CD4-positive, alpha-beta memory T cell (primary cell): ENCODE measurements around the gene NOSIP. TPM values are rescaled to one million over a fixed set of nuclear protein-coding genes. Genes with fewer than 3 reads are reported as not detected.

ENCODE experiments used
- CTCF ChIA-PET: fragments of 350-600 bp; sonication (Branson Sonifier 250); formaldehyde crosslinking; loops from one replicate; lab custom pipeline; 2021; ENCODE audit warnings: inconsistent platforms; ENCODE audit not compliant: partially characterized antibody; lab: Charles Lee
- POLR2A ChIA-PET: fragments of 350-600 bp; sonication (Branson Sonifier 250); formaldehyde crosslinking; loops from one replicate; lab custom pipeline; 2021; ENCODE audit not compliant: partially characterized antibody; lab: Charles Lee
- DNase-seq, 5 donors: peaks; one replicate each; pipeline versions ENCODE4 v3.0.0 to v3.0.0-alpha.2; 2020 to 2022; ENCODE audit warnings: mixed read lengths in 1 of 5
- H3K27ac ChIP-seq: one replicate; pipeline ENCODE4 v1.7.0; 2013; ENCODE audit warnings: low read depth, low read length
- H3K27me3 ChIP-seq: 2 replicates; pipeline ENCODE4 v1.7.0; 2013; ENCODE audit warnings: mild to moderate bottlenecking, low read length, moderate library complexity; ENCODE audit not compliant: insufficient read depth
- H3K36me3 ChIP-seq: 2 replicates; pipeline ENCODE4 v1.7.0; 2013; ENCODE audit warnings: mild to moderate bottlenecking, low read length, moderate library complexity; ENCODE audit not compliant: insufficient read depth
- H3K4me1 ChIP-seq: 2 replicates; pipeline ENCODE4 v1.7.0; 2013; ENCODE audit warnings: mild to moderate bottlenecking, low read length, moderate library complexity; ENCODE audit not compliant: insufficient read depth
- H3K4me3 ChIP-seq, 2 donors: one replicate each; pipeline ENCODE4 v1.7.0; 2013; ENCODE audit warnings: low read length in 2 of 2, mild to moderate bottlenecking in 1 of 2
- H3K9me3 ChIP-seq, 2 donors: one replicate each; pipeline ENCODE4 v1.7.0; 2013; ENCODE audit warnings: low read length in 2 of 2, control low read depth in 1 of 2; ENCODE audit not compliant: control insufficient read depth in 1 of 2
- H3K27ac Mint-ChIP-seq, 7 donors: one replicate each; pipeline ENCODE4 v1.8.0; 2020 to 2021; ENCODE audit warnings: mixed read lengths in 7 of 7, mild to moderate bottlenecking in 6 of 7, inconsistent platforms in 3 of 7, moderate library complexity in 3 of 7
- H3K27me3 Mint-ChIP-seq, 2 donors: one replicate each; pipeline ENCODE4 v1.8.0; 2020 to 2021; ENCODE audit warnings: mixed read lengths in 2 of 2
- H3K36me3 Mint-ChIP-seq, 2 donors: one replicate each; pipeline ENCODE4 v1.8.0; 2020 to 2021; ENCODE audit warnings: mixed read lengths in 2 of 2, inconsistent platforms in 1 of 2, mild to moderate bottlenecking in 1 of 2
- H3K4me1 Mint-ChIP-seq, 4 donors: one replicate each; pipeline ENCODE4 v1.8.0; 2020 to 2021; ENCODE audit warnings: mixed read lengths in 4 of 4, mild to moderate bottlenecking in 1 of 4
- H3K4me3 Mint-ChIP-seq, 8 donors: one replicate each; pipeline ENCODE4 v1.8.0; 2020 to 2021; ENCODE audit warnings: mixed read lengths in 8 of 8, mild to moderate bottlenecking in 7 of 8, moderate library complexity in 6 of 8, inconsistent platforms in 3 of 8
- H3K9me3 Mint-ChIP-seq, 8 donors: one replicate each; pipeline ENCODE4 v1.8.0; 2020 to 2021; ENCODE audit warnings: mixed read lengths in 8 of 8, mild to moderate bottlenecking in 5 of 8, inconsistent platforms in 3 of 8, moderate library complexity in 1 of 8
- intact Hi-C: fragments of 100-400 bp; cut with micrococcal nuclease; formaldehyde crosslinking; loops from one replicate; pipeline ENCODE4 v1.15.1; 2023
- polyA plus RNA-seq, 2 donors: library from polyadenylated mRNA; unstranded; fragments of 300-500 nt; fragmentation: Illumina TruSeq; gene quantifications; one replicate each; pipeline ENCODE4 v1.2.3, GENCODE V29; 2021
- total RNA-seq, 2 experiments: library from RNA; stranded (reverse); gene quantifications; one replicate each; pipeline ENCODE4 v1.2.3, GENCODE V29; 2021

NOSIP gene
- total and polyA plus RNA-seq, 4 experiments from 2014 or later = 177 to 674 (median 421) TPM

GRCh38 chr19:49542446-49542845, 37.9 kb downstream of the NOSIP start:
- H3K4me1 ChIP-seq = peaks cover 9% of the 10 kb centered on the region
- POLR2A ChIA-PET = interaction anchor here (1.9 kb wide), 1 partner anchor 15 kb away, joined by 4 read pairs; the partner anchor contains the start of gene RCN3
- intact Hi-C loops = no loop called here
- H3K36me3 ChIP-seq = no peaks in the 10 kb centered on the region
- no peak overlapping the region for H3K27ac Mint-ChIP-seq
- H3K27me3 Mint-ChIP-seq = no peaks in the 10 kb centered on the region
- no peaks in the 10 kb centered on the region for H3K9me3 Mint-ChIP-seq
- H3K4me3 ChIP-seq = no peak overlapping the region
- CTCF ChIA-PET = interaction anchor here (2.6 kb wide), 1 partner anchor 28 kb away, joined by 15 read pairs; no protein-coding TSS in a partner anchor
- no peaks in the 10 kb centered on the region for H3K36me3 Mint-ChIP-seq
- peaks cover 13 to 18% (median 17%) of the 10 kb centered on the region in 4 donors for H3K4me1 Mint-ChIP-seq
- DNase-seq = no peak
- no peaks in the 10 kb centered on the region for H3K9me3 ChIP-seq
- H3K4me3 Mint-ChIP-seq = peak overlapping the region in 1 of 8 donors; percentile 42
- H3K27ac ChIP-seq = no peak overlapping the region
- H3K27me3 ChIP-seq = no peaks in the 10 kb centered on the region

GRCh38 chr19:49541914-49542313, 38.4 kb downstream of the NOSIP start:
- Mint-ChIP-seq H3K27ac (peak overlapping the region in 1 of 7 donors; percentile 25), H3K4me3 (no peak overlapping the region), H3K9me3 (no peaks in the 10 kb centered on the region), H3K27me3 (no peaks in the 10 kb centered on the region), H3K4me1 (peaks cover 8 to 13% (median 12%) of the 10 kb centered on the region in 4 donors), H3K36me3 (no peaks in the 10 kb centered on the region)
- Histone ChIP-seq H3K27me3 (no peaks in the 10 kb centered on the region), H3K9me3 (no peaks in the 10 kb centered on the region), H3K27ac (no peak overlapping the region), H3K4me1 (peaks cover 4% of the 10 kb centered on the region), H3K4me3 (no peak overlapping the region), H3K36me3 (no peaks in the 10 kb centered on the region)
- POLR2A ChIA-PET = no interaction called here
- CTCF ChIA-PET = interaction anchor here (1.4 kb wide), 1 partner anchor 27 kb away, joined by 6 read pairs; no protein-coding TSS in a partner anchor
- DNase-seq = no peak
- intact Hi-C loops = no loop called here

- Mint-ChIP-seq H3K27ac (no peak overlapping the region), H3K27me3 (no peaks in the 10 kb centered on the region), H3K4me1 (peaks cover 13 to 18% (median 16%) of the 10 kb centered on the region in 4 donors), H3K9me3 (no peaks in the 10 kb centered on the region), H3K4me3 (no peak overlapping the region), H3K36me3 (no peaks in the 10 kb centered on the region)
- DNase-seq = no peak
- no peaks in the 10 kb centered on the region for H3K27me3 ChIP-seq
- ChIA-PET CTCF (interaction anchor here (1.2 to 5.6 kb wide), 2 partner anchors 7 to 21 kb away, joined by 3 to 47 read pairs; no protein-coding TSS in a partner anchor), POLR2A (interaction anchor here (0.7 to 0.9 kb wide), 2 partner anchors 10 to 13 kb away, joined by 3 read pairs; no protein-coding TSS in a partner anchor)
- H3K4me1 ChIP-seq = peaks cover 11% of the 10 kb centered on the region
- no peaks in the 10 kb centered on the region for H3K36me3 ChIP-seq
- no peak overlapping the region for H3K27ac ChIP-seq
- no peak overlapping the region for H3K4me3 ChIP-seq
- H3K9me3 ChIP-seq = no peaks in the 10 kb centered on the region
- intact Hi-C loops = no loop called here
Measured at GRCh38 chr19:49539192-49539952, 41.0 kb downstream of the NOSIP start.

- POLR2A ChIA-PET = interaction anchor here (0.9 kb wide), 1 partner anchor 9 kb away, joined by 3 read pairs; no protein-coding TSS in a partner anchor
- no peak overlapping the region for H3K4me3 ChIP-seq
- no peaks in the 10 kb centered on the region for H3K27me3 Mint-ChIP-seq
- no peak overlapping the region for H3K4me3 Mint-ChIP-seq
- peaks cover 11 to 14% (median 13%) of the 10 kb centered on the region in 4 donors for H3K4me1 Mint-ChIP-seq
- H3K27ac ChIP-seq = no peak overlapping the region
- no peaks in the 10 kb centered on the region for H3K36me3 Mint-ChIP-seq
- no peak for DNase-seq
- H3K27me3 ChIP-seq = no peaks in the 10 kb centered on the region
- intact Hi-C loops = no loop called here
- no peaks in the 10 kb centered on the region for H3K36me3 ChIP-seq
- H3K27ac Mint-ChIP-seq = no peak overlapping the region
- H3K9me3 Mint-ChIP-seq = no peaks in the 10 kb centered on the region
- H3K4me1 ChIP-seq = peaks cover 15% of the 10 kb centered on the region
- CTCF ChIA-PET = interaction anchor here (0.7 to 5.6 kb wide), 2 partner anchors 8 to 27 kb away, joined by 3 to 47 read pairs; no protein-coding TSS in a partner anchor
- no peaks in the 10 kb centered on the region for H3K9me3 ChIP-seq
Measured at GRCh38 chr19:49538643-49539042, 41.7 kb downstream of the NOSIP start.

GRCh38 chr19:49536921-49537462, 43.4 kb downstream of the NOSIP start:
- Histone ChIP-seq H3K27me3 (no peaks in the 10 kb centered on the region), H3K4me1 (peaks cover 22% of the 10 kb centered on the region), H3K9me3 (no peaks in the 10 kb centered on the region), H3K4me3 (no peak overlapping the region), H3K27ac (no peak overlapping the region), H3K36me3 (no peaks in the 10 kb centered on the region)
- ChIA-PET CTCF (interaction anchor here (4.8 to 5.6 kb wide), 2 partner anchors 10 to 34 kb away, joined by 43 to 47 read pairs; no protein-coding TSS in a partner anchor), POLR2A (interaction anchor here (0.7 to 4.4 kb wide), 3 partner anchors 9 to 23 kb away, joined by 3 to 21 read pairs (median 9); partner anchors contain the start of gene RCN3)
- Mint-ChIP-seq H3K36me3 (no peaks in the 10 kb centered on the region), H3K27ac (peak overlapping the region in 1 of 7 donors; percentile 57), H3K4me1 (peaks cover 14 to 24% (median 19%) of the 10 kb centered on the region in 4 donors), H3K4me3 (no peak overlapping the region), H3K9me3 (no peaks in the 10 kb centered on the region), H3K27me3 (no peaks in the 10 kb centered on the region)
- DNase-seq = no peak
- intact Hi-C loops = no loop called here

- Mint-ChIP-seq H3K27ac (peak overlapping the region; percentile 17 to 92 (median 77)), H3K4me1 (peaks cover 14 to 29% (median 20%) of the 10 kb centered on the region in 4 donors), H3K36me3 (no peaks in the 10 kb centered on the region), H3K9me3 (no peaks in the 10 kb centered on the region), H3K27me3 (no peaks in the 10 kb centered on the region), H3K4me3 (peak overlapping the region; percentile 78 to 90 (median 88))
- H3K27ac ChIP-seq = peak overlapping the region; percentile 50
- DNase-seq = no peak
- intact Hi-C loops = no loop called here
- no peaks in the 10 kb centered on the region for H3K36me3 ChIP-seq
- H3K27me3 ChIP-seq = no peaks in the 10 kb centered on the region
- H3K4me3 ChIP-seq = peak overlapping the region; percentile 57 to 70
- peaks cover 22% of the 10 kb centered on the region for H3K4me1 ChIP-seq
- POLR2A ChIA-PET = interaction anchor here (0.6 to 4.4 kb wide), 12 partner anchors 11 to 61 kb away, joined by 3 to 27 read pairs (median 4); partner anchors contain the start of genes FCGRT, FLT3LG and RPL13A
- no peaks in the 10 kb centered on the region for H3K9me3 ChIP-seq
- CTCF ChIA-PET = interaction anchor here (0.7 to 5.6 kb wide), 15 partner anchors 12 to 146 kb away, joined by 3 to 47 read pairs (median 4); no protein-coding TSS in a partner anchor
Measured at GRCh38 chr19:49534632-49535385, 45.5 kb downstream of the NOSIP start.
